Smooth muscle cell (in vitro differentiated cells): Measurements from ENCODE around the gene TRAF3. TPM values are rescaled to one million over a fixed set of nuclear protein-coding genes. Genes with fewer than 3 reads are reported as not detected.
A peak's percentile ranks its signal among the peaks of the same experiment; 100 is the strongest.

ENCODE experiments used
- DNase-seq: peaks from one replicate; lab custom pipeline; 2025; ENCODE audit not compliant: unreplicated experiment; lab: John Stamatoyannopoulos, UW
- H2AFZ ChIP-seq: fragments of 200-600 bp; sonication (generic); 2 replicates; pipeline ENCODE4 v1.6.0; 2016; ENCODE audit warnings: antibody characterized with exemption, low read depth, mild to moderate bottlenecking
- H3F3A ChIP-seq: fragments of 200-600 bp; sonication (generic); 2 replicates; pipeline ENCODE4 v1.6.0; 2017; ENCODE audit warnings: antibody characterized with exemption, low read depth
- H3K27ac ChIP-seq: fragments of 200-600 bp; sonication (generic); 2 replicates; pipeline ENCODE4 v1.5.1; 2016; ENCODE audit warnings: low read depth, mild to moderate bottlenecking
- H3K27me3 ChIP-seq: fragments of 200-600 bp; sonication (generic); 2 replicates; pipeline ENCODE4 v1.6.1; 2016; ENCODE audit warnings: low read depth, mild to moderate bottlenecking
- H3K36me3 ChIP-seq: fragments of 200-600 bp; sonication (generic); 2 replicates; pipeline ENCODE4 v1.5.1; 2016; ENCODE audit warnings: low read depth
- H3K4me1 ChIP-seq: fragments of 200-600 bp; sonication (generic); 2 replicates; pipeline ENCODE4 v1.5.1; 2016; ENCODE audit warnings: low read depth
- H3K4me2 ChIP-seq: fragments of 200-600 bp; sonication (generic); 2 replicates; pipeline ENCODE4 v1.6.0; 2016; ENCODE audit warnings: mild to moderate bottlenecking
- H3K4me3 ChIP-seq: fragments of 200-600 bp; sonication (generic); 2 replicates; pipeline ENCODE4 v1.5.1; 2016; ENCODE audit warnings: mild to moderate bottlenecking
- H3K79me2 ChIP-seq: fragments of 200-600 bp; sonication (generic); 2 replicates; pipeline ENCODE4 v1.6.0; 2016; ENCODE audit warnings: low read depth, mild to moderate bottlenecking
- H3K9ac ChIP-seq: fragments of 200-600 bp; sonication (generic); 2 replicates; pipeline ENCODE4 v1.6.0; 2016; ENCODE audit warnings: low read depth
- H3K9me3 ChIP-seq: fragments of 200-600 bp; sonication (generic); replicated peaks from 2 replicates; pipeline ENCODE4 v1.5.1; 2016; ENCODE audit warnings: low read depth
- H4K20me1 ChIP-seq: fragments of 200-600 bp; sonication (generic); 2 replicates; pipeline ENCODE4 v1.6.0; 2016; ENCODE audit warnings: low read depth
- WGBS: methylation state at CpG from one replicate; pipeline ENCODE4 v1.1.7; 2016; ENCODE audit warnings: low lambda C conversion rate; 5-methylcytosine and 5-hydroxymethylcytosine counted together
- polyA plus RNA-seq: library from polyadenylated mRNA; unstranded; fragments of >200 nt; fragmentation: Nextera tagmentation; extraction: Ambion mirVana; gene quantifications from 2 replicates; pipeline ENCODE4 v1.2.1, GENCODE V29; 2016
- total RNA-seq: library from RNA; depleted of rRNA; stranded (reverse); fragments of >200 nt; gene quantifications from 2 replicates; pipeline ENCODE4 v1.2.3, GENCODE V29; 2014
- TF ChIP-seq, protein P1 (sequence below): fragments of 200-600 bp; sonication (generic); IDR thresholded peaks from 2 replicates; pipeline ENCODE4 v1.5.1; 2017; ENCODE audit warnings: borderline replicate concordance, mild to moderate bottlenecking, antibody characterized with exemption; ENCODE audit not compliant: insufficient read depth, poor library complexity, severe bottlenecking

The TRAF3 gene
- total and polyA plus RNA-seq, 2 experiments from 2014 or later: 9.4 to 24.6 TPM

DNA sequence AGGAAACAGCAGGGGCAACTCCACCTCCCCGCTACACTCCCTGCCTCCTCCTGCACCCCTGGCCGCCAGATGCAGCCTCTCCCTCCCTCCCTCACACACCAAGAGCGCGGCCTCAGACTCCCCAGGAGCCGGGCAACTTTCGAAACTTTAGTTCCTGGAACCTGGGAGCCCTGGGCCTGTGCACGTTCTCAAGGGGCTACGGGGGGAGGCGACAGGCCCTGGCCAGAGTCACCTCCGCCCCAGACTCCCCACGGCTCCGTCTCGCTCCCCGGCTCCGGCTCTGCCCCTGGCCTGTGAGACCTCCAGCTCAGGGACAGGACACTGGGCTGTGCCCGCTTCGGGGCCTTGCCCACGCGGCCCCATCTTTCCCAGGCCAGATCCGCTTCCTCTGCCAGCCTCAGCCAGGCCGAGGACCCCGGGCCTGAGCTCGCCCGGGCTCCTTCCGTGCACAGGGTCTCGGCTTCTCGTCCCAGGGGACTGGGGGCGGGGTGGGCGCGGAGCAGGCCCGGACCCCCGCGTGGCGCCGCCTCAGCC lies 150.7 kb downstream of the TRAF3 start:
- H3K4me1 ChIP-seq: peaks cover 13% of the 10 kb centered on the region
- TF ChIP-seq, protein P1, sequence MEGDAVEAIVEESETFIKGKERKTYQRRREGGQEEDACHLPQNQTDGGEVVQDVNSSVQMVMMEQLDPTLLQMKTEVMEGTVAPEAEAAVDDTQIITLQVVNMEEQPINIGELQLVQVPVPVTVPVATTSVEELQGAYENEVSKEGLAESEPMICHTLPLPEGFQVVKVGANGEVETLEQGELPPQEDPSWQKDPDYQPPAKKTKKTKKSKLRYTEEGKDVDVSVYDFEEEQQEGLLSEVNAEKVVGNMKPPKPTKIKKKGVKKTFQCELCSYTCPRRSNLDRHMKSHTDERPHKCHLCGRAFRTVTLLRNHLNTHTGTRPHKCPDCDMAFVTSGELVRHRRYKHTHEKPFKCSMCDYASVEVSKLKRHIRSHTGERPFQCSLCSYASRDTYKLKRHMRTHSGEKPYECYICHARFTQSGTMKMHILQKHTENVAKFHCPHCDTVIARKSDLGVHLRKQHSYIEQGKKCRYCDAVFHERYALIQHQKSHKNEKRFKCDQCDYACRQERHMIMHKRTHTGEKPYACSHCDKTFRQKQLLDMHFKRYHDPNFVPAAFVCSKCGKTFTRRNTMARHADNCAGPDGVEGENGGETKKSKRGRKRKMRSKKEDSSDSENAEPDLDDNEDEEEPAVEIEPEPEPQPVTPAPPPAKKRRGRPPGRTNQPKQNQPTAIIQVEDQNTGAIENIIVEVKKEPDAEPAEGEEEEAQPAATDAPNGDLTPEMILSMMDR: no peak
- H2AFZ ChIP-seq: no peak overlapping the region
- 8% methylated on average over 34 of the region's 35 CpGs for whole genome bisulfite sequencing
- H3K36me3 ChIP-seq: no peaks in the 10 kb centered on the region
- peaks cover 9% of the 10 kb centered on the region for H3F3A ChIP-seq
- H3K4me3 ChIP-seq: peak overlapping the region; percentile 58
- peaks cover 32% of the 10 kb centered on the region for H4K20me1 ChIP-seq
- H3K9ac ChIP-seq: peak overlapping the region; percentile 22
- peak overlapping the region; percentile 96 for H3K4me2 ChIP-seq
- no peak for DNase-seq
- no peaks in the 10 kb centered on the region for H3K9me3 ChIP-seq
- no peaks in the 10 kb centered on the region for H3K79me2 ChIP-seq
- peaks cover 77% of the 10 kb centered on the region for H3K27me3 ChIP-seq
- H3K27ac ChIP-seq: no peak overlapping the region

DNA sequence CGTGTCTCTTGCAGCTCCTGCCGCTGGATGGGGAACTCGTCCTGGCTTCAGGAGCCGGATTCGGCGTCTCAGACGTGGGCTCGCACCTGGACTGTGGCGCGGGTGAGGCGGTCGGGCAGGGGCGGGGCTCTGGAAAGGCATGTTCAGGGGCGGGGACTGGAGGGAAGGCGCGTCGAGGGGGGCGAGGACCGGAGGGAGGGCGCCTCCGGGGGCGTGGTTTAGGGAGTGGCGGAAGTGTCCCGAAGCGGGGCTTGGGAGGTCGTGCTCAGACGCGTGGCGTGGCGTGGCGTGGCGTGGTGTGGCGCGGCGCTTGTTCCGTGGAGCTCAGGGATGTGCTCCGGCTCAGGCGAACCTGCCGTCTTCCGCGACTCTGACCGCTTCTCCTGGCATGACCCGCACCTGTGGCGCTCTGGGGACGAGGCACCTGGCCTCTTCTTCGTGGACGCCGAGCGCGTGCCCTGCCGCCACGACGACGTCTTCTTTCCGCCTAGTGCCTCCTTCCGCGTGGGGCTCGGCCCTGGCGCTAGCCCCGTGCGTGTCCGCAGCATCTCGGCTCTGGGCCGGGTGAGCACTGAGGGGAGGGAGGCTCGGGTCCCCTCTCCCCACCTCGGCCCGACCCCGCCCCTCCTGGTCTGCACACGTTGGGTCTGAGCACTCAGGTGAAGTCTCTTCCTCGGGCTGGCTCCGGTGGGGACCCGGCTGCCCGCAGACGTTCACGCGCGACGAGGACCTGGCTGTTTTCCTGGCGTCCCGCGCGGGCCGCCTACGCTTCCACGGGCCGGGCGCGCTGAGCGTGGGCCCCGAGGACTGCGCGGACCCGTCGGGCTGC lies 151.4 kb downstream of the TRAF3 start:
- 3% methylated on average over 73 of the region's 94 CpGs for WGBS
- no peak for DNase-seq
- TF ChIP-seq, protein P1: no peak

DNA sequence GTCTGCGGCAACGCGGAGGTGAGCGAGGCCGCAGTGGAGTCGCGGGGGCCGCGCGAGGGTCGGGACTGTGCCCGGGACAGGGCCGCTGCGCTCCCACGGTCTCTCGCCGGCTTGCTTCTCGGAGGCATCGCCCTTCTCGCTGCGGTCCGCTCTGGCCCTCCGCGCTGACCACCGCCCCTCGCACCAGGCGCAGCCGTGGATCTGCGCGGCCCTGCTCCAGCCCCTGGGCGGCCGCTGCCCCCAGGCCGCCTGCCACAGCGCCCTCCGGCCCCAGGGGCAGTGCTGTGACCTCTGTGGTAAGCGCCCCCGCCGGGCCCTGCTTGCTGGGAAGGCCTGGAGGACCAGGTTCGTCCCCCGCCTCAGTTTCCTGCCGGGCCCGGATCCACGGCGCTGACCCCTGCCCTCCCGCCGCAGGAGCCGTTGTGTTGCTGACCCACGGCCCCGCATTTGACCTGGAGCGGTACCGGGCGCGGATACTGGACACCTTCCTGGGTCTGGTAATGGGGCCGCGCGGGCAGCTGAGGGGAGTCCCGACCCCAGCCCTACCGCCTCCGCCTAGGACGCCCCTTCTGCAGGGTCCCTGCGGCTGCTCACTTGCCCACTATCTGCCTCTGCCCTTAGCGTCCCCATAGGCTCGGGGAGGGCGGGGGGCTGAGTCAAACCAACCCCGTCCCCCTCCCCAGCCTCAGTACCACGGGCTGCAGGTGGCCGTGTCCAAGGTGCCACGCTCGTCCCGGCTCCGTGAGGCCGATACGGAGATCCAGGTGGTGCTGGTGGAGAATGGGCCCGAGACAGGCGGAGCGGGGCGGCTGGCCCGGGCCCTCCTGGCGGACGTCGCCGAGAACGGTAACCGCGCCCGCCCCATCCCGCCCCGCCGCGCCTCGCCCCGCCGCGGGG lies 152.2 kb downstream of the TRAF3 start:
- Histone ChIP-seq H4K20me1 (peaks cover 47% of the 10 kb centered on the region), H3K4me1 (peaks cover 13% of the 10 kb centered on the region), H3K79me2 (no peaks in the 10 kb centered on the region), H3K9me3 (no peaks in the 10 kb centered on the region), H2AFZ (no peak overlapping the region), H3F3A (peaks cover 9% of the 10 kb centered on the region), H3K27me3 (peaks cover 62% of the 10 kb centered on the region), H3K27ac (no peak overlapping the region), H3K9ac (no peak overlapping the region), H3K4me2 (peak overlapping the region; percentile 96), H3K36me3 (no peaks in the 10 kb centered on the region), H3K4me3 (peak overlapping the region; percentile 58)
- TF ChIP-seq, protein P1: no peak
- DNase-seq: no peak
- 7% methylated on average over 80 of the region's 94 CpGs for whole genome bisulfite sequencing

More for the DNA sequence above, 151.4 kb downstream of the TRAF3 start:
- H3K4me3 ChIP-seq: peak overlapping the region; percentile 58
- no peak overlapping the region for H2AFZ ChIP-seq
- H3K36me3 ChIP-seq: no peaks in the 10 kb centered on the region
- no peak overlapping the region for H3K27ac ChIP-seq
- no peaks in the 10 kb centered on the region for H3K79me2 ChIP-seq
- peaks cover 9% of the 10 kb centered on the region for H3F3A ChIP-seq
- H3K9me3 ChIP-seq: no peaks in the 10 kb centered on the region
- H3K9ac ChIP-seq: peak overlapping the region; percentile 22
- H4K20me1 ChIP-seq: peaks cover 38% of the 10 kb centered on the region
- H3K4me2 ChIP-seq: peak overlapping the region; percentile 96
- peaks cover 70% of the 10 kb centered on the region for H3K27me3 ChIP-seq
- peaks cover 13% of the 10 kb centered on the region for H3K4me1 ChIP-seq
